A549 (cell line): ENCODE results near the gene RAD51B. TPM values are rescaled to one million over a fixed set of nuclear protein-coding genes. Genes with fewer than 3 reads are reported as not detected.

Experiments used
- ATAC-seq, 2 experiments: fragments of 200-7000 bp in 1 of 2; fragments of >200 bp in 1 of 2; cut with Nextera tagmentation in 1 of 2; cut with Tn5 transposase in 1 of 2; 3 replicates each; pipeline versions ENCODE4 v1.8.0 to v1.9.1; 2018 to 2020; ENCODE audit warnings: mild to moderate bottlenecking in 1 of 2, moderate library complexity in 1 of 2
- CTCF ChIA-PET: fragments of 300-600 bp; sonication (Branson Sonifier 250); formaldehyde crosslinking; extraction: SDS; loops from one replicate; lab custom pipeline; 2021; ENCODE audit warnings: antibody characterized with exemption, inconsistent platforms; lab: Yijun Ruan, JAX
- POLR2A ChIA-PET: fragments of 350-600 bp; formaldehyde crosslinking; extraction: SDS; loops from one replicate; lab custom pipeline; 2021; ENCODE audit warnings: antibody characterized with exemption, inconsistent platforms; lab: Yijun Ruan, JAX
- DNase-seq, 2 experiments: peaks; one replicate each; pipeline versions ENCODE4 v3.0.0 to v3.0.0-alpha.2; 2011 to 2016; ENCODE audit warnings: low read depth in 1 of 2, low spot score in 1 of 2
- FAIRE-seq: peaks from 2 replicates; lab custom pipeline; 2011; peaks lifted over from hg19 to GRCh38; lab: Jason Lieb, UNC
- H3K27ac ChIP-seq, 2 experiments: fragments of >200 bp; sonication (Bioruptor Twin); formaldehyde crosslinking; 3 replicates each; pipeline ENCODE4 v1.5.1; 2016 to 2017
- H3K4me1 ChIP-seq: fragments of >200 bp; sonication (Bioruptor Twin); formaldehyde crosslinking; 3 replicates; pipeline ENCODE4 v1.6.1; 2016
- H3K4me2 ChIP-seq: fragments of >200 bp; sonication (Bioruptor Twin); formaldehyde crosslinking; 3 replicates; pipeline ENCODE4 v1.6.1; 2016
- H3K4me3 ChIP-seq: fragments of >200 bp; sonication (Bioruptor Twin); formaldehyde crosslinking; 3 replicates; pipeline ENCODE4 v1.5.1; 2016
- H3K9me3 ChIP-seq: fragments of >200 bp; sonication (Bioruptor Twin); formaldehyde crosslinking; 3 replicates; pipeline ENCODE4 v1.6.1; 2016
- ATOH8 ChIP-seq: fragments of 250-450 bp; sonication (Bioruptor Pico); IDR thresholded peaks from 2 replicates; pipeline ENCODE4 v1.5.0; 2020; ENCODE audit warnings: low read depth, mild to moderate bottlenecking, moderate library complexity
- CBX2 ChIP-seq: fragments of 200-600 bp; sonication (generic); IDR thresholded peaks from 2 replicates; pipeline ENCODE4 v1.6.1; 2016; ENCODE audit warnings: low read depth, mild to moderate bottlenecking, borderline replicate concordance
- CBX8 ChIP-seq: fragments of 200-600 bp; sonication (generic); IDR thresholded peaks from 2 replicates; pipeline ENCODE4 v1.6.1; 2016
- CEBPB ChIP-seq, 2 experiments: fragments of >200 bp in 1 of 2; sonication (Bioruptor Twin) in 1 of 2; formaldehyde crosslinking in 1 of 2; IDR thresholded peaks; 2 replicates each; pipeline ENCODE4 v1.6.1; 2012 to 2016
- EHF ChIP-seq: fragments of 250-450 bp; sonication (Bioruptor Pico); IDR thresholded peaks from 2 replicates; pipeline ENCODE4 v1.5.0; 2020; ENCODE audit warnings: mild to moderate bottlenecking
- EHMT2 ChIP-seq: fragments of 200-600 bp; sonication (generic); IDR thresholded peaks from 2 replicates; pipeline ENCODE4 v1.6.1; 2016; ENCODE audit warnings: antibody characterized with exemption, low read depth, mild to moderate bottlenecking, moderate library complexity
- EP300 ChIP-seq, 2 experiments: fragments of >200 bp; sonication (Bioruptor Twin); formaldehyde crosslinking; IDR thresholded peaks; 2 replicates in 1 of 2; 3 replicates in 1 of 2; pipeline ENCODE4 v1.6.1; 2016 to 2017
- FOSB ChIP-seq: fragments of 250-450 bp; sonication (Bioruptor Pico); IDR thresholded peaks from 2 replicates; pipeline ENCODE4 v1.5.0; 2020; ENCODE audit warnings: mild to moderate bottlenecking, moderate library complexity
- FOSL2 ChIP-seq, 2 experiments: fragments of 450-650 bp in 1 of 2; fragments of >200 bp in 1 of 2; sonication (Bioruptor Twin) in 1 of 2; formaldehyde crosslinking; IDR thresholded peaks; 2 replicates each; pipeline versions ENCODE4 v1.5.0 to v1.6.1; 2016 to 2020; ENCODE audit warnings: mild to moderate bottlenecking in 1 of 2, moderate library complexity in 1 of 2
- FOXS1 ChIP-seq: fragments of 250-450 bp; sonication (Bioruptor Pico); IDR thresholded peaks from 2 replicates; pipeline ENCODE4 v1.5.0; 2020; ENCODE audit warnings: mild to moderate bottlenecking, moderate library complexity
- GATA3 ChIP-seq: IDR thresholded peaks from 2 replicates; pipeline ENCODE4 v1.6.1; 2012; ENCODE audit warnings: borderline replicate concordance
- HES2 ChIP-seq: fragments of >200 bp; sonication (Bioruptor Twin); formaldehyde crosslinking; IDR thresholded peaks from 2 replicates; pipeline ENCODE4 v1.6.1; 2016
- HMGXB4 ChIP-seq: fragments of 250-450 bp; sonication (Bioruptor Pico); IDR thresholded peaks from 2 replicates; pipeline ENCODE4 v1.5.0; 2021; ENCODE audit warnings: mild to moderate bottlenecking, moderate library complexity, borderline replicate concordance
- JUN ChIP-seq, 2 experiments: fragments of >200 bp; sonication (Bioruptor Twin); formaldehyde crosslinking; IDR thresholded peaks; 2 replicates in 1 of 2; 3 replicates in 1 of 2; pipeline ENCODE4 v1.6.1; 2016 to 2017
- JUNB ChIP-seq: fragments of >200 bp; sonication (Bioruptor Twin); formaldehyde crosslinking; IDR thresholded peaks from 2 replicates; pipeline ENCODE4 v1.6.1; 2016
- KDM5A ChIP-seq: fragments of 200-600 bp; sonication (generic); IDR thresholded peaks from 2 replicates; pipeline ENCODE4 v1.6.1; 2016; ENCODE audit warnings: antibody characterized with exemption, mild to moderate bottlenecking
- MAFK ChIP-seq: fragments of 450-650 bp; IDR thresholded peaks from 2 replicates; pipeline ENCODE4 v1.6.1; 2014; ENCODE audit not compliant: partially characterized antibody
- MYC ChIP-seq: IDR thresholded peaks from 2 replicates; pipeline ENCODE4 v1.6.1; 2012; ENCODE audit warnings: mild to moderate bottlenecking, inconsistent platforms, low read length, improper control_type of control experiment, borderline replicate concordance
- POLR2AphosphoS2 ChIP-seq: conservative IDR thresholded peaks from 2 replicates; pipeline ENCODE4 v1.6.1; 2012; ENCODE audit warnings: low read length, improper control_type of control experiment, inconsistent platforms
- RAD21 ChIP-seq, 2 experiments: fragments of >200 bp in 1 of 2; sonication (Bioruptor Twin) in 1 of 2; formaldehyde crosslinking in 1 of 2; IDR thresholded peaks in 1 of 2; conservative IDR thresholded peaks in 1 of 2; 2 replicates in 1 of 2; 3 replicates in 1 of 2; pipeline ENCODE4 v1.6.1; 2012 to 2018; ENCODE audit warnings: inconsistent platforms in 1 of 2
- RARB ChIP-seq: fragments of 250-450 bp; sonication (Bioruptor Pico); IDR thresholded peaks from 2 replicates; pipeline ENCODE4 v1.8.0; 2021; ENCODE audit warnings: mild to moderate bottlenecking, moderate library complexity
- RFX5 ChIP-seq: fragments of 450-650 bp; IDR thresholded peaks from 2 replicates; pipeline ENCODE4 v1.7.1; 2014; ENCODE audit warnings: antibody characterized with exemption, mild to moderate bottlenecking, moderate library complexity
- SMC3 ChIP-seq: fragments of >200 bp; sonication (Bioruptor Twin); formaldehyde crosslinking; IDR thresholded peaks from 3 replicates; pipeline ENCODE4 v1.6.1; 2018; ENCODE audit warnings: inconsistent platforms
- TP53 ChIP-seq: fragments of 250-450 bp; sonication (Bioruptor Pico); IDR thresholded peaks from 2 replicates; pipeline ENCODE4 v1.5.0; 2021; ENCODE audit warnings: mild to moderate bottlenecking, moderate library complexity
- ZSCAN20 ChIP-seq: fragments of 250-450 bp; sonication (Bioruptor Pico); IDR thresholded peaks from 2 replicates; pipeline ENCODE4 v1.8.0; 2022; ENCODE audit warnings: mild to moderate bottlenecking, moderate library complexity
- WGBS: methylation state at CpG from one replicate; pipeline ENCODE4 v1.1.6; 2017; ENCODE audit errors: missing lambda C conversion rate; 5-methylcytosine and 5-hydroxymethylcytosine counted together
- polyA plus RNA-seq, 4 experiments: library from polyadenylated mRNA; depleted of rRNA in 3 of 4; stranded (reverse); fragments of >200 nt; fragmentation: RNase III in 1 of 4; extraction: RNeasy Plus Mini Kit Qiagen cat#74134 plus additional on column Dnase treatment in 1 of 4; gene quantifications; 2 replicates in 3 of 4; 3 replicates in 1 of 4; pipeline ENCODE4 v1.2.3, GENCODE V29; 2011 to 2017
- TF ChIP-seq, protein P1 (sequence below): IDR thresholded peaks from 2 replicates; pipeline ENCODE4 v1.6.1; 2012
- TF ChIP-seq, protein P2 (sequence below): fragments of >200 bp; sonication (Bioruptor Twin); formaldehyde crosslinking; IDR thresholded peaks from 3 replicates; pipeline ENCODE4 v1.6.1; 2016
- TF ChIP-seq, protein P3 (sequence below): IDR thresholded peaks from 2 replicates; pipeline ENCODE4 v1.6.1; 2012

RAD51B gene
- polyA plus RNA-seq, 2 of the 4 experiments (the other 2 are of a cell fraction), result 7.2 to 10.8 TPM

DNA sequence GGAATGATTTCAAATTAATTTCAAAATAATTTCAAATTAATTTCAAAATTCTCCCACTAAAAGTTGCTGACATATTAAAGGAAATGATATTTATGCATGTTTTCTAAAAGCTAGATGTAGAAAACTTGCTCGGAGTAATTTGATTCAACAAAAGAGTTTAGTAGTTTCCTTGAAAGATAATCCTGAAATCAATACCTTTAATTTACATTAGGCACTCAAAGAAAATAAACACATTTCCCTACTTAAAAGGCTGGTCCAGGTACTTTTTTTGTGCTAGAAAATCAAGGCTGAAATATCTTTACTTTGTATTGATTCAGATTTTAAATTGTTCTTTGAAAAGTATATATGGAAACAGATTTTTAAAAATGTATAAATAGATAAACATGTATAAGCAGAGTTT is 370.5 kb downstream of the RAD51B start:
- H3K27ac ChIP-seq, result peak overlapping the region; percentile 90 to 98
- peaks cover 58% of the 10 kb centered on the region for H3K4me1 ChIP-seq
- no peak overlapping the region for H3K4me3 ChIP-seq
- no peak overlapping the region; the same call in 2 of the 3 replicates for H3K4me2 ChIP-seq
- 92% methylated on average over 1 of the region's 1 CpG for whole genome bisulfite sequencing
- peaks cover 13% of the 10 kb centered on the region; the same call in 1 of the 3 replicates for H3K9me3 ChIP-seq
- CTCF ChIA-PET, result interaction anchor here (1.1 to 3.4 kb wide), 4 partner anchors 50 to 654 kb away, joined by 3 to 23 read pairs (median 4); no protein-coding TSS in a partner anchor
- TF ChIP-seq EHMT2, result no peak
- TF ChIP-seq MAFK, result no peak
- no peak for TF ChIP-seq ATOH8 (CRISPR knock-in tag)
- TF ChIP-seq HES2, result no peak
- no peak for TF ChIP-seq EHF (CRISPR knock-in tag)
- TF ChIP-seq CBX2, result no peak
- TF ChIP-seq, all 56 proteins: peak for 0
- ATAC-seq, result no peak
- POLR2A ChIA-PET, result no interaction called here
- no peak for DNase-seq
- FAIRE-seq, result no peak

DNA sequence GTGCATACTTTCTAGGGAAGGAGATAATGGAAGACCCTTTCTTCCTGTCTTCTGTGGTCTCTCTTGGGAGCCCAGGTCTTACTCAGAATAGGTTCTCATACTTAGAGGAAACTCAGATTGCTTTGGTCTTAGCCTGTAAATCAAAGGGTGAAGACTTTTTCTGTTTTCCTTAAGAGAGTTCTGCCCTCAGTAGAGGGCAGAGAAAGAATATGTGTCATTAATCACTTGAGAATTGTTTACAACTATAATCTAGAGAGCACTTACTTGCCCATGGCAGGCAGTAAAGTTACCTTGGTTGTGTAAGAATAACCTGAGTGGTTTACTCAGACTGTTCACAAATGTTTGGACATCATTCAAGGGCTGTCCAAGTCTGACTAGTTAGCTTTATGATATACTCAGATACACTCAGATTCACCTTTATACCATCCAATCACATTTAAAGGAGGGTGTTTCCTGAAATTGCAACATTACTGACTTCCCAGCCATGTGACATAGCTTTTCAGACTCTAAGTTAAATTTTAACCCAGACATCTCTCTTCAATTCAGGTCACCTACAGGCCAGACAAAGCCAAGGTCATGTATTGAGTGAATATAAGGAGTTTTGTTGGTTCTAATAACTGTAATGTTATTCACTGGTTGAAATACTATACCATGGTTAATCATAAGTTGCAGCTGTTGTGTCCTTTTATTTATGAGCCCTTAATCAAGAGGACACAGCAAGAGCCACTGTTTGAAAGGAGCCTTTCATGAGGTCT is 372.2 kb downstream of the RAD51B start:
- peak; percentile 98 for ATAC-seq
- ChIA-PET CTCF (interaction anchor here (0.6 to 3.4 kb wide), 16 partner anchors 11 to 628 kb away, joined by 3 to 23 read pairs (median 4); no protein-coding TSS in a partner anchor), POLR2A (interaction anchor here (0.7 to 2.4 kb wide), 21 partner anchors 9 to 625 kb away, joined by 3 to 53 read pairs (median 5); partner anchors contain the start of gene ZFP36L1)
- Histone ChIP-seq H3K4me1 (peaks cover 66% of the 10 kb centered on the region), H3K4me3 (peak overlapping the region; percentile 6; the same call in 1 of the 3 replicates), H3K4me2 (peak overlapping the region; percentile 75), H3K9me3 (0 out of 3 replicates have a peak, but pooled peaks cover 5% of the 10 kb centered on the region), H3K27ac (peak overlapping the region; percentile 93 to 98)
- peak; percentile 100 for FAIRE-seq
- DNase-seq, result peak; percentile 62 to 99
- TF ChIP-seq, protein P1, sequence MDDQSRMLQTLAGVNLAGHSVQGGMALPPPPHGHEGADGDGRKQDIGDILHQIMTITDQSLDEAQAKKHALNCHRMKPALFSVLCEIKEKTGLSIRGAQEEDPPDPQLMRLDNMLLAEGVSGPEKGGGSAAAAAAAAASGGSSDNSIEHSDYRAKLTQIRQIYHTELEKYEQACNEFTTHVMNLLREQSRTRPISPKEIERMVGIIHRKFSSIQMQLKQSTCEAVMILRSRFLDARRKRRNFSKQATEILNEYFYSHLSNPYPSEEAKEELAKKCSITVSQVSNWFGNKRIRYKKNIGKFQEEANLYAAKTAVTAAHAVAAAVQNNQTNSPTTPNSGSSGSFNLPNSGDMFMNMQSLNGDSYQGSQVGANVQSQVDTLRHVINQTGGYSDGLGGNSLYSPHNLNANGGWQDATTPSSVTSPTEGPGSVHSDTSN, result peak; percentile 83
- TF ChIP-seq FOSL2 (IDR thresholded peaks at IDR 0.05) (peak; percentile 75), FOSL2 (CRISPR knock-in tag; IDR thresholded peaks at IDR 0.05) (peak; percentile 85), HMGXB4 (0 out of 2 replicates have a peak, but pooled peaks have one; percentile 16), GATA3 (peak; percentile 98), ATOH8 (CRISPR knock-in tag) (peak; percentile 63; the same call in 1 of the 2 replicates), ZSCAN20 (CRISPR knock-in tag) (peak; percentile 72; the same call in 1 of the 2 replicates), JUN (IDR thresholded peaks at IDR 0.05) (peak; percentile 98 to 99), RARB (CRISPR knock-in tag) (peak; percentile 95), EP300 (IDR thresholded peaks at IDR 0.05) (peak; percentile 98 to 99), RAD21 (conservative IDR thresholded peaks at IDR 0.05 in 1 of 2, IDR thresholded peaks at IDR 0.05 in 1 of 2) (peak; percentile 60 to 85), RFX5 (0 out of 2 replicates have a peak, but pooled peaks have one; percentile 45), POLR2AphosphoS2 (no peak), CBX8 (no peak), CEBPB (IDR thresholded peaks at IDR 0.05) (peak; percentile 98 to 100), HES2 (peak; percentile 83; the same call in 1 of the 2 replicates), SMC3 (peak; percentile 82), KDM5A (no peak), JUNB (peak; percentile 96), MYC (peak; percentile 52; the same call in 1 of the 2 replicates), FOSB (CRISPR knock-in tag) (0 out of 2 replicates have a peak, but pooled peaks have one; percentile 66), TP53 (CRISPR knock-in tag) (no peak), FOXS1 (CRISPR knock-in tag) (no peak)
- TF ChIP-seq, protein P2, sequence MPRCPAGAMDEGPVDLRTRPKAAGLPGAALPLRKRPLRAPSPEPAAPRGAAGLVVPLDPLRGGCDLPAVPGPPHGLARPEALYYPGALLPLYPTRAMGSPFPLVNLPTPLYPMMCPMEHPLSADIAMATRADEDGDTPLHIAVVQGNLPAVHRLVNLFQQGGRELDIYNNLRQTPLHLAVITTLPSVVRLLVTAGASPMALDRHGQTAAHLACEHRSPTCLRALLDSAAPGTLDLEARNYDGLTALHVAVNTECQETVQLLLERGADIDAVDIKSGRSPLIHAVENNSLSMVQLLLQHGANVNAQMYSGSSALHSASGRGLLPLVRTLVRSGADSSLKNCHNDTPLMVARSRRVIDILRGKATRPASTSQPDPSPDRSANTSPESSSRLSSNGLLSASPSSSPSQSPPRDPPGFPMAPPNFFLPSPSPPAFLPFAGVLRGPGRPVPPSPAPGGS, result peak; percentile 99
- TF ChIP-seq, protein P3, sequence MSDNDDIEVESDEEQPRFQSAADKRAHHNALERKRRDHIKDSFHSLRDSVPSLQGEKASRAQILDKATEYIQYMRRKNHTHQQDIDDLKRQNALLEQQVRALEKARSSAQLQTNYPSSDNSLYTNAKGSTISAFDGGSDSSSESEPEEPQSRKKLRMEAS, result peak; percentile 90; the same call in 1 of the 2 replicates
